ENCODE results near the gene CYBRD1.

DNA sequence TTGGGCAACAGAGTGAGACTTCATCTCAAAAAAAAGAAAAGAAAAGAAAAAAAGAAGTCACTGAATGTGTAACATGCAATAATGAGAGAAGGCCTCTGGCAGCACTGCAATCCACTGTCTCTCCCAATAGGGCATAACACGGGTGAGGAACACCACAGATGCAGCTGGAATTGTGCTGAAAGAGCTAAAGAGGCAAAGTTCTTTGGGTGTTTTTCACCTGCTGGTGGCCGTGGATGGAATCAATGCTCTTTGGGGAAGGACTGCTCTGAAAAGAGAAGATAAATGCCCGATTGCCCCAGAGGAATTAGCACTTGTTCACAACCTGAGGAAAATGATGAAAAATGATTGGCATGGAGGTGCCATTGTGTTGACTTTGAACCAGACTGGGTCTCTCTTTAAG lies 31.0 kb upstream of the CYBRD1 start:
- no peak for TF ChIP-seq CTCF (IDR thresholded peaks at IDR 0.05)
- no peak for TF ChIP-seq POLR2A (IDR thresholded peaks at IDR 0.05)
